ENCODE data around the gene STOX2. TPM values are rescaled to one million over a fixed set of nuclear protein-coding genes. Genes with fewer than 3 reads are reported as not detected.

STOX2 gene
- polyA plus RNA-seq, 1 of the 3 experiments (the other 2 are of a cell fraction), result 0.16 TPM

- ChIA-PET POLR2A (interaction anchor here (1.1 kb wide), 1 partner anchor 37 kb away, joined by 3 read pairs; the partner anchor contains the start of gene STOX2), CTCF (interaction anchor here (0.7 to 1.2 kb wide), 2 partner anchors 18 to 37 kb away, joined by 3 to 4 read pairs; partner anchors contain the start of gene STOX2)
- TF ChIP-seq, protein P1, sequence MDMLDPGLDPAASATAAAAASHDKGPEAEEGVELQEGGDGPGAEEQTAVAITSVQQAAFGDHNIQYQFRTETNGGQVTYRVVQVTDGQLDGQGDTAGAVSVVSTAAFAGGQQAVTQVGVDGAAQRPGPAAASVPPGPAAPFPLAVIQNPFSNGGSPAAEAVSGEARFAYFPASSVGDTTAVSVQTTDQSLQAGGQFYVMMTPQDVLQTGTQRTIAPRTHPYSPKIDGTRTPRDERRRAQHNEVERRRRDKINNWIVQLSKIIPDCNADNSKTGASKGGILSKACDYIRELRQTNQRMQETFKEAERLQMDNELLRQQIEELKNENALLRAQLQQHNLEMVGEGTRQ (IDR thresholded peaks at IDR 0.05; ENCODE audit: borderline replicate concordance, low read depth, low read length), result no peak
- TF ChIP-seq REST (IDR thresholded peaks at IDR 0.05; ENCODE audit: low read depth, low read length) (no peak), YY1 (IDR thresholded peaks at IDR 0.05; ENCODE audit: low read depth) (no peak), FOXJ3 (CRISPR knock-in tag; IDR thresholded peaks at IDR 0.05) (no peak), NFIC (IDR thresholded peaks at IDR 0.05; ENCODE audit: borderline replicate concordance) (no peak), GABPA (IDR thresholded peaks at IDR 0.05; ENCODE audit: low read depth) (no peak), SMC3 (IDR thresholded peaks at IDR 0.05; ENCODE audit: low read depth, low read length) (no peak), MXI1 (IDR thresholded peaks at IDR 0.05; ENCODE audit: low read depth, low read length) (no peak), EP300 (IDR thresholded peaks at IDR 0.05; ENCODE audit: borderline replicate concordance in 1 of 2, low read depth in 1 of 2, low read length in 1 of 2) (no peak)
- TF ChIP-seq, protein P2, sequence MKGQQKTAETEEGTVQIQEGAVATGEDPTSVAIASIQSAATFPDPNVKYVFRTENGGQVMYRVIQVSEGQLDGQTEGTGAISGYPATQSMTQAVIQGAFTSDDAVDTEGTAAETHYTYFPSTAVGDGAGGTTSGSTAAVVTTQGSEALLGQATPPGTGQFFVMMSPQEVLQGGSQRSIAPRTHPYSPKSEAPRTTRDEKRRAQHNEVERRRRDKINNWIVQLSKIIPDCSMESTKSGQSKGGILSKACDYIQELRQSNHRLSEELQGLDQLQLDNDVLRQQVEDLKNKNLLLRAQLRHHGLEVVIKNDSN (IDR thresholded peaks at IDR 0.05; ENCODE audit: borderline replicate concordance, low read depth), result no peak
- TF ChIP-seq, protein P3, sequence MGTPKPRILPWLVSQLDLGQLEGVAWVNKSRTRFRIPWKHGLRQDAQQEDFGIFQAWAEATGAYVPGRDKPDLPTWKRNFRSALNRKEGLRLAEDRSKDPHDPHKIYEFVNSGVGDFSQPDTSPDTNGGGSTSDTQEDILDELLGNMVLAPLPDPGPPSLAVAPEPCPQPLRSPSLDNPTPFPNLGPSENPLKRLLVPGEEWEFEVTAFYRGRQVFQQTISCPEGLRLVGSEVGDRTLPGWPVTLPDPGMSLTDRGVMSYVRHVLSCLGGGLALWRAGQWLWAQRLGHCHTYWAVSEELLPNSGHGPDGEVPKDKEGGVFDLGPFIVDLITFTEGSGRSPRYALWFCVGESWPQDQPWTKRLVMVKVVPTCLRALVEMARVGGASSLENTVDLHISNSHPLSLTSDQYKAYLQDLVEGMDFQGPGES (IDR thresholded peaks at IDR 0.05; ENCODE audit: low read depth, low read length), result no peak
- Histone ChIP-seq H3K27ac (ENCODE audit: low read depth in 2 of 2, low read length in 1 of 2) (no peak overlapping the region), H3K4me3 (ENCODE audit: low read depth in 2 of 2, low read length in 1 of 2) (no peak overlapping the region), H2AFZ (ENCODE audit: low read depth) (no peak overlapping the region), H3K4me2 (no peak overlapping the region), H3K9me2 (no peaks in the 10 kb centered on the region), H3F3A (replicated peaks; ENCODE audit: insufficient read depth) (no peaks in the 10 kb centered on the region), H3K9me3 (no peaks in the 10 kb centered on the region), H3K36me3 (replicated peaks in 1 of 2; ENCODE audit: control insufficient read depth in 1 of 2, insufficient read depth in 2 of 2, low read length in 1 of 2) (no peaks in the 10 kb centered on the region), H3K9ac (no peak overlapping the region), H3K27me3 (ENCODE audit: insufficient read depth) (no peaks in the 10 kb centered on the region), H3K4me1 (ENCODE audit: control insufficient read depth in 1 of 2, insufficient read depth in 2 of 2, low read depth in 1 of 2, low read length in 1 of 2) (no peaks in the 10 kb centered on the region; a peak in 1 of 4 replicates), H3K79me2 (ENCODE audit: insufficient read depth) (no peaks in the 10 kb centered on the region), H4K20me1 (ENCODE audit: insufficient read depth) (no peaks in the 10 kb centered on the region)
- DNase-seq, result no peak
Observed at GRCh38 chr4:183941964-183942363, 36.9 kb downstream of the STOX2 start.

Measured in SK-N-SH (cell line).